Ovary (tissue), 3 donors: ENCODE data around the gene RASA4B.
"Not testable (repeated sequence)": the region's sequence is repeated elsewhere in the genome, so short reads cannot be mapped to it uniquely, and the experiment has no call there.

Experiments used
- CTCF ChIP-seq, 3 donors: fragments of 450-650 bp in 2 of 3; fragments of 200-600 bp in 1 of 3; IDR thresholded peaks; one replicate each; pipeline versions ENCODE4 v1.5.1 to v1.8.0; 2016 to 2022; ENCODE audit warnings: antibody characterized with exemption in 3 of 3, mild to moderate bottlenecking in 1 of 3
- EP300 ChIP-seq: sonication (generic); formaldehyde crosslinking; IDR thresholded peaks from one replicate; pipeline ENCODE4 v1.6.1; 2017; ENCODE audit warnings: antibody characterized with exemption
- POLR2A ChIP-seq: fragments of 450-650 bp; IDR thresholded peaks from one replicate; pipeline ENCODE4 v1.6.1; 2017; ENCODE audit warnings: antibody characterized with exemption, mild to moderate bottlenecking, moderate library complexity
- donor health status: DM: no; HTN: no; CAD: no.

- not testable (repeated sequence) for TF ChIP-seq POLR2A; CTCF (IDR thresholded peaks at IDR 0.05); EP300
Measured at GRCh38 chr7:102550808-102551422, 33.3 kb upstream of the RASA4B start, which contains the start of gene SPDYE2.
